ELF-1 (cell line): ENCODE results near the gene SLC6A19.
"Not testable (repeated sequence)": the region's sequence is repeated elsewhere in the genome, so short reads cannot be mapped to it uniquely, and the experiment has no call there.

Experiments used
- DNase-seq: peaks from one replicate; pipeline ENCODE4 v3.0.0-alpha.2; 2016; ENCODE audit warnings: low read depth, low spot score

The SLC6A19 gene

DNA sequence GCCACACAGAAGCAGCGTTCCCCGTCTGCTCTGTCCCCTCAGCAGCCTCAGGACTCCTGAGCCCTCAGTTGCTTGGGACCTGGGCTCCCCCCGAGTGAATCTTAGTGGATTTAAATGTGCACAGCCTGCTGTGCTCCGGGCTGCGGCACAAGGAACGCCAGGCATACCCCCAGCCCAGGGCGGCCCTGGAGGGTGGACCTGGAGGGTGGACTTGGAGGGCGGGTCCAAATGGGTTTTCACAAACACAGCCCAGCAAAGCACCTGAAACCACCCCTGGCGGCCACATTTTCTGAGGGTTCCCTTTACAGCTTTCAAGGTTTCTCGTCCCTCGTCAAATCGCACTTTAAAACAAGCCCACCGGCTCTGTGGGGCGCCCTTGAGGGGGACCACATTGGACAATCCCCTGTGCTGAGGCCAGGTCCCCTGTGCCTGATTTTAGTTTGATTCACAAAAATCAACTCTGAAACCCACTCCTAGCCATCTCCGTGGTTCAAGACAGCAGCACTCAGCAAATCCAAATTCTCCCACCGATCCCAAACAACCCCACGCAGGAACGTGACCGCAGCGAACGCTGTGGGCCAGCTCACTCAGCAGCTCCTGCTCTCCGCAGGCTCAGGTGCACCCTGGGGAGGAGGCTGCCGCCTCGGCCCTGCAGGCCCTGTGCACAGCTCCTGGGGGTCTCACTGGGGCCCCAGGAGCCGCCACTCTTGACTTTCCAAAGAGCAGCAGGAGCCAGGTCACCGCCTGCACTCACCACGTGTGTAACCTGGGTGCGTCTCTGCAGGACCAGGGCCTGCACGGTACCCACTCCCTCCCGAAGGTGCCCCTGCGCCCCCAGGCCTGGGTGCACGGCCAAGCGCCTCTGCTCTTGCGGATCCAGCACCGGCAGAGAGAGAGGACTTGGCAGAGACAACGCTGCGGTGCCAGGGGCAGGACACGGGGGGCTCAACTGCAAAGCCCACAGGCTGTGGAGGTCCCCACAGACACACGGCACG, 64.4 kb downstream of the SLC6A19 start:
- no peak for DNase-seq

DNA sequence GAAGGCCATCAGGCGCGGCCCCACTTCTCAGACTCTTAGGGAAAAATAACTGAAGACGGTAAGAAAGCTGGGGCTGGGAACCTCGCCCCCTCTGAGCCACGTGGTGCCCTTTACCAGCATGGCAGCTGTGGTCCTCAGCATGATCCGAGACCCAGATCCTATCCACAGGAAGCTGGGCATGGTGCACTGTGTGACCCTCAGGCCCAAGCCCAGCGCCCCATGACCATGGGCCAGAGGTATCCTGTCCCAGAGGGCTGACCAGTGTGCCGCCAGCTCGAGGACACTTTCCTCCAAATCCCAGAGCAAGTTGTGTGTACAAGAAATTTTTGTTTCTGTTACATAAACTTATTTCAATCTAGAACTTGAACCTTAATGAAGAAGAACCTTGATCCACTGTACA, 65.4 kb downstream of the SLC6A19 start:
- DNase-seq, result no peak

DNA sequence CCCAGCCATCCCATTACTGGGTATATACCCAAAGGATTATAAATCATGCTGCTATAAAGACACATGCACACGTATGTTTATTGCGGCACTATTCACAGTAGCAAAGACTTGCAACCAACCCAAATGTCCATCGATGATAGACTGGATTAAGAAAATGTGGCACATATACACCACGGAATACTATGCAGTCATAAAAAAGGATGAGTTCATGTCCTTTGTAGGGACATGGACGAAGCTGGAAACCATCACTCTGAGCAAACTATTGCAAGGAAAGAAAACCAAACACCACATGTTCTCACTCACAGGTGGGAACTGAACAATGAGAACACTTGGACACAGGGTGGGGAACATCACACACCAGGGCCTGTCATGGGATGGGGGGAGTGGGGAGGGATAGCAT, 66.1 kb downstream of the SLC6A19 start:
- not testable (repeated sequence) for DNase-seq

DNA sequence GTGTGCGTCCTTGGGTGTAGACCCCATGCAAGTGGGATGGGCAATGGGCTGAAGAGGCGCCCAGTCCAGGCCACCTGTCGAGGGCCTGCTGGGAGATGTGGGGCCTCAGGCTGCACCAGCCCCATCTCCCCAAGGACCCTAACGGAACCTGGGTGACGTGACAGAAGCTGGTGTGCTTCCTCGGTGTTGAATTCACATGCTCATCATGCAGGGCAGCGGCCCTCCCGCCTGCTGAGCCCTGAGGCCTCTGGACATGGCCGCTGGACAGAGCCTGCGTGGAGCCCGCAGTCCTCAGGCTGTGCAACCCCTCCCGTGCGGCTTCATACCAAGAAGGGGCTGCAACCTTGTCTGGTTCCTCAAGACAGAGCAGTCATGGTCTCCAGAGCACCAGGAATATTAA, 66.7 kb downstream of the SLC6A19 start:
- DNase-seq, result no peak

DNA sequence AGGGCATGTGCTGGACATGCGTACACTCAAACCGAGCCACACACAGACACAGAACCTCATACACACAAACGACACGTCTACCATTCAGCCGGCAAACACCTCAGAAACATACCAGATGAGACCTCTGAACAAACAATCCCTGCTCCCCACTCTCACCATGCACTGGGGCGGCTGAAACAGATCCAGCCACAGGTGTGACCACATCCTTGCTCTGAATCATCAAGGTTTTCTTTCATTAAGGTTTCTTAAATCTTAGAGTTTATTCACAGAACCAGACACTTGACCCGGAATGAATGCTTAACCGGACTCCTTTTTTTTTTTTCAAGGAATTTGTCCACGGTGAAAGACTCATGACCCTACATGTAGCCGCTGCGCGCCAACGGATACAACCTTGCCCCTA, 67.3 kb downstream of the SLC6A19 start:
- no peak for DNase-seq

DNA sequence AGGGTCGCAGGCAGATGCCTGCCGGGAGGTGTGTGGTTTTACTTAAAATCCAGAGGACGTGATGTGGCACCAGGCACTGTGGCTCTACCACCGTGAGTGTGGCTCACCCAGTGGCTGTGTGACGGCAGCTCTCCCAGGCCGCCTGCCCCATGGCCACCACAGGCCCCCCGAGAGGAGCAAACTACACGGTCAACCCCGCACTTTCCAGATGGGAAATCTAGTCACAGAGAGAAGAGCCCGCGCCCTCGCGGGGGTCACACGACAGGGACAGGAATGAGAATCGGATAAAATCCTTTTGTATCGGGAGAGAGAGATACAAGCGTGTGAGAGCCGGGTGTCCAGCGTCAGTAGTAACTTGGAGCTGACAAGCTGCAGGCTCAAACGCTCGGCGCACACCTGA, 69.0 kb downstream of the SLC6A19 start:
- no peak for DNase-seq

DNA sequence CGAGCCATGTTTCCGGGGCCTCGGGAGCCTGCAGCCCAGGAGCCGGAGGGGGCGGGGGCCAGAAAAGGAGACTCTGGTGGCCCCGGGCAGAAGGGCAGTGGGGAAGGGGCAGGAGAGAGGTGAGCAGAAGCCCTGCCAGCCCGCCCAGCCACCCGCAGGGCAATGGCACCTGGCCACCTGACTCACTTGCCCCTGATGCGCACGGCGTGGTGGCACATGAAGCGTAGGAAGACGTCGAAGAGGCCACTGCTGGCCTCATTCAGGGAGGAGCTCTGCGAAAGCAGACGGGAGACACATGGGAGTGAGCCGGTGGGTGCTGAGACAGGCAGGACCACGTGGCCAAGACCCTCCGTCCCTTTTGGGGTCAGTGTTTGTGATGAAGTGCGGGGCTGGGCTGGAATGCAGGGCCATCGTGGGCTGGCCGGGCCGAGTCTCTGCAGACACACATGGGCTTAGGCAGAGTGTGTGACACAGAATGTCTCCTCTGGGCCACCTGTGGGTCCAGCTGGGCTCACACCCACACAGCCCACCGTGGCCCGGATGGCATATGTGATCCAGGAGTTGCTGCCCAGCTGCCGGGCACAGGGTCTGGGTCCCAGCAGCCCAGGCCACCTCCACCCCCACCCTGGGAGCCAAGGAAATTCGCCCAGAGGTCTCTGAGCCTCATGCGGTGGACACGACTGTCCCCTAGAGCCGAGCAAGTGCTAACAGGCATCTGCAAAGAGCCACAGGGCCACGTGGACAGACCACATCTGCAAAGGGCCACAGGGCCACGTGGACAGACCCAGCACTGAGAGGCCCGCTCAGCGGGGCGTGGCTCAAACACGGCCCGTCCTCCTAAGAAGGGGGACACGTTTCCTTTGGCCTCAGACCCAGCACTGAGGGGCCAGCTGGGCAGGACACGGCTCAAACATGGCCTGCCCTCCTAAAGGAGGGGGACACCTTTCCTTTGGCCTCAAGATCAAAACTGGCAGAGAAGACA, 69.8 kb downstream of the SLC6A19 start:
- DNase-seq, result no peak

DNA sequence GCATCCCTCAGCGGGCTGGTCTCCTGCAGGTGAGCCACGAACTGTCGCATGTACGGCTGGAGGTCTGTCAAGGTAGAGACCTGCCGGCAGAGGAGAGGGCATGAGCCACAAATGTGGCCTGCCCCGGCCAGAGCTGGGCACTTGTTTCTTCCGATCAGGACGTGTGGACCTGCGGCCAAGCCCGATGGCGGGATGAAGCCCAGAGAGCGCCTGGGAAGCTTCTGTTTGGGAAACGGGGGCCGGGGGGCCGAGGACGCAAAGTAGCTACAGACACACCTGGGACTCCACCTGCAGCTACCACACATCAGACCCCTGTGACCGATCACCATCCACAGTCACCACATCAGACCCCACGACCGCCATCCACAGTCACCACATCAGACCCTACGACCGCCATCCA, 70.8 kb downstream of the SLC6A19 start:
- no peak for DNase-seq

DNA sequence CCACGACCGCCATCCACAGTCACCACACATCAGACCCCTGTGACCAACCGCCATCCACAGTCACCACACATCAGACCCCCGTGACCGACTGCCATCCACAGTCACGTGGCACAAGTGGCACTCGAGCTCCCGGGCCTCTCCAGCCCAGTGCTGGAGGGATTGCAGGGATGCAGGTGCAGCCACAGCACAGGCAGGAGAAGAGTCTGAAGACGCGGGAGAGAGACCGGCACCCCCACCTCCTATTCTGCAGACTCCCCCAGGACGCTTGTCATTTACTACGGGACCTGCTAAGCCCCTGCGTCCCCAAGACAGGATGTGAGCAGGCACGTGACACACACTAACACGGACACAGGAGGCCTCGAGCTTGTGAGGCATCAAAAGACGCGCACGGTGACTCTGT, 72.3 kb downstream of the SLC6A19 start:
- DNase-seq, result no peak

DNA sequence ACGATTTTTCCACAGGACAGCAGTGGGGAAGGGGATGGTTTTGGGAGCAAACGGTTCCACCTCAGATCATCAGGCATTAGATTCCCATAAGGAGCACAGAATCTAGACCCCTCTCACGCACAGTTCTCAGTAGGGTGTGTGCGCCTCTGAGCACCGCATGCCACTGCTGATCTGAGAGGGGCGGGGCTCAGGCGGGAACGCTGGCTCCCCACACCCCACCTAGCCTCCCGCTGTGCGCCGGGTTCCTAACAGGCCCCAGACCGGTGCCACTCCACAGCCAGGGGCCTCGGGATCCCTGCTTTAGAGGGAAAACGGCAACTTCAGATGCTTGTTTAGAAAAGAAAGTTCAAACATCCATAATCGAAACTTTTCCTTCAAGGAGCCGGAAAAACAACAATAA, 73.1 kb downstream of the SLC6A19 start:
- DNase-seq, result no peak
